Heart right ventricle (tissue), 16 donors: ENCODE results near the gene BNIP5. TPM values are rescaled to one million over a fixed set of nuclear protein-coding genes. Genes with fewer than 3 reads are reported as not detected.

Source experiments
- ATAC-seq, 8 donors: fragments of 200-7000 bp; cut with Tn5 transposase; one replicate each; pipeline ENCODE4 v1.9.1; 2020; ENCODE audit warnings: mild to moderate bottlenecking in 8 of 8, moderate library complexity in 8 of 8, moderate number of reproducible peaks in 1 of 8
- DNase-seq, 2 donors: peaks; one replicate each; pipeline ENCODE4 v3.0.0-alpha.2; 2020
- H3K27ac ChIP-seq, 10 donors: fragments of 200-600 bp; sonication (generic) in 2 of 10; one replicate each; pipeline versions ENCODE4 v1.5.0 to v1.8.0; 2020 to 2022; ENCODE audit warnings: mild to moderate bottlenecking in 3 of 10
- H3K27me3 ChIP-seq, 7 donors: fragments of 200-600 bp; one replicate each; pipeline ENCODE4 v1.8.0; 2021 to 2022; ENCODE audit warnings: mild to moderate bottlenecking in 2 of 7
- H3K36me3 ChIP-seq, 9 donors: fragments of 200-600 bp; sonication (generic) in 1 of 9; one replicate each; pipeline versions ENCODE4 v1.5.0 to v1.8.0; 2020 to 2022; ENCODE audit warnings: mild to moderate bottlenecking in 2 of 9
- H3K4me1 ChIP-seq, 9 donors: fragments of 200-600 bp; sonication (generic) in 1 of 9; one replicate each; pipeline versions ENCODE4 v1.5.0 to v1.8.0; 2020 to 2022; ENCODE audit warnings: mild to moderate bottlenecking in 4 of 9
- H3K4me3 ChIP-seq, 10 donors: fragments of 200-600 bp; sonication (generic) in 2 of 10; one replicate each; pipeline versions ENCODE4 v1.5.0 to v1.8.0; 2020 to 2022; ENCODE audit warnings: mild to moderate bottlenecking in 7 of 10, moderate library complexity in 2 of 10
- H3K9me3 ChIP-seq, 11 donors: fragments of 200-600 bp in 10 of 11; sonication (generic) in 2 of 11; one replicate each; pipeline versions ENCODE4 v1.5.0 to v1.8.0; 2013 to 2022; ENCODE audit warnings: mild to moderate bottlenecking in 2 of 11, control low read depth in 1 of 11, moderate library complexity in 1 of 11
- WGBS, 2 donors: extraction: QIAGEN DNeasy Blood & Tissue Kit; methylation state at CpG; one replicate each; pipeline ENCODE4 v1.1.7; 2013; ENCODE audit warnings: inconsistent platforms in 1 of 2; 5-methylcytosine and 5-hydroxymethylcytosine counted together
- intact Hi-C, 10 donors: fragments of 100-400 bp; cut with DNase I; formaldehyde crosslinking; loops; one replicate each; pipeline versions ENCODE4 v1.11.1 to v1.14.2; 2022
- polyA plus RNA-seq, 2 donors: library from polyadenylated mRNA; stranded (reverse); fragments of 200-250 nt; gene quantifications; one replicate each; pipeline ENCODE4 v1.2.3, GENCODE V29; 2013
- total RNA-seq, 10 donors: library from RNA; stranded (reverse); fragmentation: NEBNext Ultra II Directional in 3 of 10; extraction: Animal tissue kit (Norgen Biotek cat#: 25700) in 3 of 10; gene quantifications; one replicate each; pipeline versions ENCODE4 v1.2.1 to v1.2.4, GENCODE V29; 2021 to 2023
- TF ChIP-seq, protein P1 (sequence below), 9 donors: fragments of 200-600 bp; sonication (generic) in 2 of 9; IDR thresholded peaks; one replicate each; pipeline versions ENCODE4 v1.5.0 to v1.8.0; 2021 to 2022; ENCODE audit warnings: antibody characterized with exemption in 9 of 9, mild to moderate bottlenecking in 5 of 9, moderate library complexity in 1 of 9
- donor health status: Arrhythmogenic right ventricular cardiomyopathy.
- donor health status: ischemic (EF 13 %, LVEDD 7.1; RV severe dilation, severe dysfunction).
- donor health status: healthy with polysubstance abuse.
- donor health status: DM: no; HTN: yes; CAD: no.
- donor health status: DM: no; HTN: no; CAD: no.
- donor health status: ischemic (EF 25% LVEDD 6.9; RV normal size, moderate dysfunction).
- donor health status: ischemic (EF 25% LVEDD 5.7; RV mildly dilated, moderate dysfunction).
- donor health status: healthy.
- donor health status: DM: yes; HTN: yes; CAD: no.
- donor health status: Ischemic cardiomyopathy.
- donor health status: ischemic (EF 35%, LVEDD 5.7; RV mildly dilated, moderate dysfunction).
- donor health status: nonischemic (EF 11% LVEDD 7.7; RV severe dilation, severe dysfunction).
- donor health status: DM: yes; HTN: yes; CAD: no.
- donor health status: PGD.
- donor health status: ischemic (EF 29% LVEDD 5.4; RV normal size, mild dysfunction).
- donor health status: nonischemic (EF 23%, LVEDD 6.1; RV moderate dilation, normal function).

The BNIP5 gene
- total and polyA plus RNA-seq, 12 donors, result not detected

DNA sequence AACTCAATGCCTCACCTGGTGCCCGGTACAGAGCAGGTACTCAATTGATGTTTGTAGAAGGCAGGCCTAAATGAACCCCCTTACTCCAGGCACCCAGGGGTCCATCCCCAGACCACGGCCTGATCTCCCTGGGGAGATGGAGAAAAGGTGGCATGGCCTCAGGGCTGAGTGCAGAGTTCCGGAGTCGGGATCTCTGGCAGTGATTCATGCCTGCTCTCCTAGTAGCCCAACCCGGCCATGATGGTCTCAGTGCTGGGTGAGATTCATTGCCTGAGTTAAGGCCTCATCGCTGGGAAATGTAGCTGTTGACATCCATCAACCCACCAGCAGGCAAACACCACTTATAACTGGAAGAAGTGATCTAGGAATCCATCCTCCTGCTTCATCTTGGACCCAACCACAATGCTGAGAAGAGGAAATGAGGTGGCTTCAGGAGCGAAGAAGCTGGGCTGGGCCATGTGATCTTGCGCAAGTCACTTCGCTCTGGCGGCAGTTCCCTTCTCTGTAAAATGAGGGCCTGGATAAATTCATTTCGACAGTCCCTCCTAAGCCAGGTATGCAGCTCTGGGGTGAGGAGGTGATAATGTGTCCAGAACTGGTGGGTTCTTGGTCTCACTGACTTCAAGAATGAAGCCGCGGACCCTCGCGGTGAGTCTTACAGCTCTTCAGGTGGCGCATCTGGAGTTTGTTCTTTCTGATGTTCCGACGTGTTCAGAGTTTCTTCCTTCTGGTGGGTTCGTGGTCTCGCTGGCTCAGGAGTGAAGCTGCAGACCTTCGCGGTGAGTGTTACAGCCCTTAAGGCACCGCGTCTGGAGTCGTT is 26.1 kb upstream of the BNIP5 start:
- no peak for ATAC-seq
- peaks cover 0 to 6% (median 0%) of the 10 kb centered on the region in 9 donors for H3K36me3 ChIP-seq
- peaks cover 0 to 13% (median 0%) of the 10 kb centered on the region in 7 donors for H3K27me3 ChIP-seq
- 90 to 92% methylated on average over 25 of the region's 25 CpGs for WGBS, 2 donors
- TF ChIP-seq, protein P1, sequence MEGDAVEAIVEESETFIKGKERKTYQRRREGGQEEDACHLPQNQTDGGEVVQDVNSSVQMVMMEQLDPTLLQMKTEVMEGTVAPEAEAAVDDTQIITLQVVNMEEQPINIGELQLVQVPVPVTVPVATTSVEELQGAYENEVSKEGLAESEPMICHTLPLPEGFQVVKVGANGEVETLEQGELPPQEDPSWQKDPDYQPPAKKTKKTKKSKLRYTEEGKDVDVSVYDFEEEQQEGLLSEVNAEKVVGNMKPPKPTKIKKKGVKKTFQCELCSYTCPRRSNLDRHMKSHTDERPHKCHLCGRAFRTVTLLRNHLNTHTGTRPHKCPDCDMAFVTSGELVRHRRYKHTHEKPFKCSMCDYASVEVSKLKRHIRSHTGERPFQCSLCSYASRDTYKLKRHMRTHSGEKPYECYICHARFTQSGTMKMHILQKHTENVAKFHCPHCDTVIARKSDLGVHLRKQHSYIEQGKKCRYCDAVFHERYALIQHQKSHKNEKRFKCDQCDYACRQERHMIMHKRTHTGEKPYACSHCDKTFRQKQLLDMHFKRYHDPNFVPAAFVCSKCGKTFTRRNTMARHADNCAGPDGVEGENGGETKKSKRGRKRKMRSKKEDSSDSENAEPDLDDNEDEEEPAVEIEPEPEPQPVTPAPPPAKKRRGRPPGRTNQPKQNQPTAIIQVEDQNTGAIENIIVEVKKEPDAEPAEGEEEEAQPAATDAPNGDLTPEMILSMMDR (IDR thresholded peaks at IDR 0.05), result no peak
- intact Hi-C loops, result loop anchor here in 6 of 10 donors (5.0 to 10.0 kb wide), 4 partner anchors 65 to 338 kb away; partner anchors contain the start of genes MAPK14 (in 2 of the 6) and SLC26A8 (in 2 of the 6)
- peaks cover 0 to 40% (median 25%) of the 10 kb centered on the region in 9 donors for H3K4me1 ChIP-seq
- DNase-seq, result no peak
- no peak overlapping the region for H3K4me3 ChIP-seq
- no peak overlapping the region for H3K27ac ChIP-seq
- H3K9me3 ChIP-seq, result no peaks in the 10 kb centered on the region

DNA sequence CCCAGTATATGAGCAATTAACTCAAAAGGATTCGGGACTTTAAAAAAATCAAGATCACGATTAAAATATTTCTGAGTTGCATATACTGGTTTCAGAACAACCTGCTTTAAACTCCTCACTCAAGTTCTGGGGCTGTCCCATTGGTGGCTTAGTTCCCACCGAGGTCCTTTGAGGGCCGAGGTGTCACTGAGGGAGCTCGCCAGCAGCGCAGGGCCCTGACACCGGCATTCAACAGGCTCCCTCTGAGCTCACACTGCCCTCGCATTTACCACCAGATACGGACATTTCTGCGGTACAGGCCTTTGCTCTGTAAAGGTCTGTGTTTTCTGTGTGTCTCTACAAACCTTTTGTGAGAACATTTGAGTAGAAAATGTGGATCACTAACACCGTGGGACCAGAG is 24.4 kb upstream of the BNIP5 start:
- 81 to 88% methylated on average over 11 of the region's 11 CpGs for WGBS, 2 donors
- Histone ChIP-seq H3K4me3 (no peak overlapping the region), H3K9me3 (no peaks in the 10 kb centered on the region), H3K4me1 (peaks cover 0 to 49% (median 25%) of the 10 kb centered on the region in 9 donors), H3K36me3 (no peaks in the 10 kb centered on the region), H3K27me3 (peaks cover 0 to 23% (median 4%) of the 10 kb centered on the region in 7 donors), H3K27ac (peak overlapping the region in 1 of 10 donors; percentile 30)
- intact Hi-C loops, result loop anchor here in 9 of 10 donors (2.0 to 10.0 kb wide), 6 partner anchors 20 to 336 kb away; partner anchors contain the start of genes MAPK14 (in 2 of the 9) and SLC26A8 (in 2 of the 9)
- TF ChIP-seq, protein P1 (IDR thresholded peaks at IDR 0.05), result no peak
- DNase-seq (no peak), ATAC-seq (peak in 1 of 8 donors; percentile 28)

DNA sequence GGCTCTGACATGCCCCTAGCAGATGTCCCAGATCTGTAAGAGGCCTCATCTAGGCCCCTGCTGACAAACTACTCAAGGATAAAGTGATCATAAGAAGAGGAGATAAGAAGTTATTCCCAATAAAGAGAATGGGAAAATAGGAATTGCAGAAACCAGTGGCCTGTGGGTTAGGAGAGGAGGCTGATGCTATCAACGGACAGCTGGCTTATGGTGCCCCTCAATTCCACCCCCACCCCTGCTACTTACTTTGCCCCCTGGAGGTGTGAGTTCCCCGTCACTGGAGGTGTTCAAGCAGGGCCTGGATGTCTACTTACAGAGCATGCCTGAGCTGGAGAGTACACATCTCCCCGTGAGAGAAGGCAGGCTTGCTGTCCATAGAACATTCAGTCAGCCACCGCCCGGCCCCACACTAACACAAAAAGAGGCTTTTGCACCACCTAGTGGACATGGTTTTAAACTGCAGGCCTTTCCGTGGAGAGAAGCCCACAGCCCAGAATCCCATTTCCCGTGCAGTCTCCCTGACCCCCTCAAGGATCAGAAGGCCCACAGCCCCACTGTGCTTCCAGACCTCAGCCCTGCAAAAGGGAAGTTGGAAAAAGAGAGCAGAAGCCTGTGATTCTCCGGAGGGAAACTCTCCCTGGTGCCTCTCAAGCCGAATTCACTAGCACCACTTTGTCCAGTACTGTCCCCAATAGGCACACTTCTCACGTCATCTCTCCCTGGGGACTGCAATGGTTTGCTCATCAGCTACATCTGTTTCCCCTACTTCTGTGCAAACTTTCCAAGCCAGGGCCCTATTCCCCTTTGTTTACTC is 23.8 kb upstream of the BNIP5 start:
- ATAC-seq (peak; percentile 79 to 93 (median 88)), DNase-seq (peak; percentile 60 to 80)
- H3K36me3 ChIP-seq, result no peaks in the 10 kb centered on the region
- H3K27me3 ChIP-seq, result peaks cover 0 to 29% (median 4%) of the 10 kb centered on the region in 7 donors
- intact Hi-C loops, result loop anchor here (1.0 to 10.0 kb wide), 9 partner anchors 19 to 336 kb away; partner anchors contain the start of genes MAPK14 (in 2 of the 10) and SLC26A8 (in 2 of the 10)
- no peak overlapping the region for H3K4me3 ChIP-seq
- peak overlapping the region in 3 of 10 donors; percentile 16 to 72 (median 30) for H3K27ac ChIP-seq
- TF ChIP-seq, protein P1 (IDR thresholded peaks at IDR 0.05), result peak; percentile 76 to 89 (median 84)
- 19 to 21% methylated on average over 10 of the region's 10 CpGs for WGBS, 2 donors
- H3K9me3 ChIP-seq, result no peaks in the 10 kb centered on the region
- peaks cover 0 to 52% (median 25%) of the 10 kb centered on the region in 9 donors for H3K4me1 ChIP-seq
